ENCODE data around the gene LMAN1. TPM values are rescaled to one million over a fixed set of nuclear protein-coding genes. Genes with fewer than 3 reads are reported as not detected.

LMAN1 gene
- total and polyA plus RNA-seq, 2 donors, result 28.4 to 161 TPM

Other genes with a start within 250 kb of the LMAN1 start
- 11.1 TPM for gene SEC11C, start 219.4 kb downstream of the LMAN1 start, total RNA-seq
- 44.1 TPM for gene SEC11C, start 219.4 kb downstream of the LMAN1 start, polyA plus RNA-seq
- gene GRP, start 139.1 kb downstream of the LMAN1 start, total RNA-seq, result not detected
- gene GRP, start 139.1 kb downstream of the LMAN1 start, polyA plus RNA-seq, result not detected
- gene RAX, start 85.8 kb downstream of the LMAN1 start, total RNA-seq, result not detected
- not detected for gene RAX, start 85.8 kb downstream of the LMAN1 start, polyA plus RNA-seq
- gene CPLX4, start 40.6 kb downstream of the LMAN1 start, total RNA-seq, result not detected
- gene CPLX4, start 40.6 kb downstream of the LMAN1 start, polyA plus RNA-seq, result not detected